H9 (cell line): ENCODE measurements around the gene BORCS6. TPM values are rescaled to one million over a fixed set of nuclear protein-coding genes. Genes with fewer than 3 reads are reported as not detected.
A peak's percentile ranks its signal among the peaks of the same experiment; 100 is the strongest.

Source experiments
- DNase-seq: peaks from one replicate; pipeline ENCODE4 v3.0.0-alpha.2; 2017
- H2AFZ ChIP-seq: one replicate; pipeline ENCODE4 v1.6.1; 2013; ENCODE audit warnings: mild to moderate bottlenecking, low read length, control low read depth, moderate library complexity
- H2AK5ac ChIP-seq: 2 replicates; pipeline ENCODE4 v1.6.1; 2013; ENCODE audit warnings: low read length, control low read depth, mixed read lengths; ENCODE audit not compliant: insufficient read length
- H2BK120ac ChIP-seq: one replicate; pipeline ENCODE4 v1.6.1; 2013; ENCODE audit warnings: low read depth, mild to moderate bottlenecking, low read length, control low read depth, inconsistent platforms; ENCODE audit not compliant: poor library complexity, severe bottlenecking
- H2BK12ac ChIP-seq: 2 replicates; pipeline ENCODE4 v1.6.1; 2013; ENCODE audit warnings: low read length, control low read depth, mixed read lengths, low read depth; ENCODE audit not compliant: insufficient read length
- H2BK15ac ChIP-seq: 2 replicates; pipeline ENCODE4 v1.6.1; 2013; ENCODE audit warnings: low read depth, low read length, control low read depth
- H2BK20ac ChIP-seq: one replicate; pipeline ENCODE4 v1.6.1; 2013; ENCODE audit warnings: low read depth, mild to moderate bottlenecking, low read length, control low read depth, inconsistent platforms; ENCODE audit not compliant: poor library complexity, severe bottlenecking
- H2BK5ac ChIP-seq: 2 replicates; pipeline ENCODE4 v1.6.1; 2013; ENCODE audit warnings: low read length, control low read depth, mixed read lengths; ENCODE audit not compliant: insufficient read length
- H3K14ac ChIP-seq: 2 replicates; pipeline ENCODE4 v1.6.1; 2013; ENCODE audit warnings: low read length, control low read depth; ENCODE audit not compliant: insufficient read depth
- H3K18ac ChIP-seq: 2 replicates; pipeline ENCODE4 v1.6.1; 2013; ENCODE audit warnings: low read depth, mild to moderate bottlenecking, mixed read lengths, low read length, control low read depth; ENCODE audit not compliant: insufficient read length
- H3K23ac ChIP-seq: 2 replicates; pipeline ENCODE4 v1.6.1; 2013; ENCODE audit warnings: low read length, control low read depth, mixed read lengths, low read depth; ENCODE audit not compliant: insufficient read length
- H3K23me2 ChIP-seq: 2 replicates; pipeline ENCODE4 v1.6.1; 2013; ENCODE audit warnings: low read depth, mild to moderate bottlenecking, mixed read lengths, low read length, control low read depth; ENCODE audit not compliant: insufficient read length, poor library complexity, severe bottlenecking
- H3K27ac ChIP-seq: 2 replicates; pipeline ENCODE4 v1.5.1; 2013; ENCODE audit warnings: low read length, control low read depth, mixed read lengths, low read depth; ENCODE audit not compliant: insufficient read length
- H3K27me3 ChIP-seq: 2 replicates; pipeline ENCODE4 v1.6.1; 2013; ENCODE audit warnings: low read length, control low read depth, inconsistent platforms; ENCODE audit not compliant: insufficient read depth
- H3K4ac ChIP-seq: 2 replicates; pipeline ENCODE4 v1.6.1; 2013; ENCODE audit warnings: low read depth, mild to moderate bottlenecking, control low read depth, inconsistent platforms, low read length, moderate library complexity
- H3K4me1 ChIP-seq: 2 replicates; pipeline ENCODE4 v1.6.1; 2013; ENCODE audit warnings: low read length, control low read depth, inconsistent platforms; ENCODE audit not compliant: insufficient read depth
- H3K4me2 ChIP-seq: 2 replicates; pipeline ENCODE4 v1.6.1; 2013; ENCODE audit warnings: low read length, control low read depth, mixed read lengths; ENCODE audit not compliant: insufficient read length, insufficient read depth
- H3K56ac ChIP-seq: 2 replicates; pipeline ENCODE4 v1.6.1; 2013; ENCODE audit warnings: low read depth, mild to moderate bottlenecking, mixed read lengths, low read length, control low read depth; ENCODE audit not compliant: insufficient read length
- H3K79me1 ChIP-seq: 2 replicates; pipeline ENCODE4 v1.6.1; 2013; ENCODE audit warnings: low read depth, mild to moderate bottlenecking, moderate library complexity, low read length, control low read depth, inconsistent platforms; ENCODE audit not compliant: insufficient read depth, poor library complexity, severe bottlenecking
- H3K79me2 ChIP-seq: 2 replicates; pipeline ENCODE4 v1.6.1; 2013; ENCODE audit warnings: low read length, control low read depth, inconsistent platforms; ENCODE audit not compliant: insufficient read depth
- H3K9ac ChIP-seq: 2 replicates; pipeline ENCODE4 v1.6.1; 2013; ENCODE audit warnings: low read length, control low read depth, mixed read lengths; ENCODE audit not compliant: insufficient read length; ENCODE audit errors: extremely low read depth
- H3K9me3 ChIP-seq: one replicate; pipeline ENCODE4 v1.6.1; 2013; ENCODE audit warnings: low read depth, low read length, inconsistent platforms; ENCODE audit not compliant: control insufficient read depth
- H3T11ph ChIP-seq: one replicate; pipeline ENCODE4 v1.6.1; 2013; ENCODE audit warnings: mild to moderate bottlenecking, low read length, control low read depth, inconsistent platforms
- H4K20me1 ChIP-seq: one replicate; pipeline ENCODE4 v1.6.1; 2013; ENCODE audit not compliant: control insufficient read depth, insufficient read length, insufficient read depth
- H4K5ac ChIP-seq: 2 replicates; pipeline ENCODE4 v1.6.1; 2013; ENCODE audit warnings: low read depth, mild to moderate bottlenecking, mixed read lengths, low read length, control low read depth; ENCODE audit not compliant: insufficient read length
- H4K8ac ChIP-seq: replicated peaks from 2 replicates; pipeline ENCODE4 v1.6.1; 2013; ENCODE audit warnings: low read length, control low read depth, mixed read lengths, low read depth; ENCODE audit not compliant: insufficient read length
- H4K91ac ChIP-seq: 2 replicates; pipeline ENCODE4 v1.6.1; 2013; ENCODE audit warnings: low read depth, mild to moderate bottlenecking, moderate library complexity, mixed read lengths, low read length, control low read depth; ENCODE audit not compliant: insufficient read length
- H3K27ac Mint-ChIP-seq, 3 experiments: 2 replicates in 2 of 3; 3 replicates in 1 of 3; pipeline ENCODE4 v1.8.0; 2020 to 2021; ENCODE audit warnings: mixed read lengths in 3 of 3, mild to moderate bottlenecking in 1 of 3, moderate library complexity in 1 of 3
- H3K27me3 Mint-ChIP-seq: 2 replicates; pipeline ENCODE4 v1.8.0; 2021; ENCODE audit warnings: low read depth, mild to moderate bottlenecking, moderate library complexity, mixed read lengths
- H3K36me3 Mint-ChIP-seq, 3 experiments: 2 replicates in 2 of 3; 3 replicates in 1 of 3; pipeline ENCODE4 v1.8.0; 2020 to 2021; ENCODE audit warnings: low read depth in 3 of 3, mixed read lengths in 3 of 3; ENCODE audit not compliant: insufficient read depth in 1 of 3
- H3K4me1 Mint-ChIP-seq, 2 experiments: 2 replicates each; pipeline ENCODE4 v1.8.0; 2020; ENCODE audit warnings: mixed read lengths in 2 of 2
- H3K4me3 Mint-ChIP-seq, 2 experiments: 2 replicates in 1 of 2; 3 replicates in 1 of 2; pipeline ENCODE4 v1.8.0; 2020 to 2021; ENCODE audit warnings: mild to moderate bottlenecking in 2 of 2, mixed read lengths in 2 of 2, moderate library complexity in 1 of 2
- H3K9me3 Mint-ChIP-seq, 2 experiments: 2 replicates in 1 of 2; 3 replicates in 1 of 2; pipeline ENCODE4 v1.8.0; 2020; ENCODE audit warnings: mild to moderate bottlenecking in 2 of 2, mixed read lengths in 2 of 2, moderate library complexity in 1 of 2
- WGBS: extraction: QIAGEN DNeasy Blood & Tissue Kit; methylation state at CpG from one replicate; pipeline ENCODE4 v1.1.7; 2013; ENCODE audit warnings: missing lambda C conversion rate, low lambda C conversion rate, mixed read lengths; ENCODE audit not compliant: insufficient read length; ENCODE audit errors: extremely low coverage; 5-methylcytosine and 5-hydroxymethylcytosine counted together
- total RNA-seq: library from RNA; stranded (reverse); gene quantifications from 2 replicates; pipeline ENCODE4 v1.2.1, GENCODE V29; 2021
- TF ChIP-seq, protein P1 (sequence below): fragments of 200-600 bp; sonication (generic); conservative IDR thresholded peaks from 3 replicates; pipeline ENCODE4 v1.8.0; 2021; ENCODE audit warnings: antibody characterized with exemption, mild to moderate bottlenecking

Gene BORCS6
- total RNA-seq, 1 experiment from 2014 or later = 3.1 TPM

DNA sequence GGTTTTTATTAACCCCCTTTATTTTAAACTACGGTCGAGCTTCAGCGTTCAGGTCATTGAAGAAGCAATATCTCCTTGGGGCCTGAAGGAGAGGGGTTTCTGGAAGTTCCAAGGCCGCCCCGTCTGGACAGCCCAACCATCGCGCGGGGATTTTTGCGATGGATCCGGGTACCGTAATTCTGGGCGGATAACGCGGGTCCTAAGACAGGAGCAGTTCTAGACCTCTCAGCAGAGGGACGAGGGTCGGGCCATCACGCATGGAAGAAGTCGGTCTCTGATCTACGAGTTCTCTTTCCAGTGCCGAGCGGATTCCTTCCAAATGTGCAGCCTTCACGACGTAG, 3.6 kb downstream of the BORCS6 start:
- Mint-ChIP-seq H3K4me1 (peaks cover 12 to 15% of the 10 kb centered on the region in 2 experiments), H3K36me3 (no peaks in the 10 kb centered on the region; a peak in 1 of 7 replicates), H3K9me3 (no peaks in the 10 kb centered on the region), H3K27ac (no peak overlapping the region), H3K27me3 (peaks cover 9% of the 10 kb centered on the region), H3K4me3 (no peak overlapping the region)
- H3K9ac ChIP-seq = peak overlapping the region; percentile 40
- no peaks in the 10 kb centered on the region for H3K9me3 ChIP-seq
- H2AFZ ChIP-seq = no peak overlapping the region
- no peak overlapping the region for H3T11ph ChIP-seq
- H4K20me1 ChIP-seq = peaks cover 3% of the 10 kb centered on the region
- H3K14ac ChIP-seq = no peak overlapping the region
- H3K79me1 ChIP-seq = no peaks in the 10 kb centered on the region
- no peak overlapping the region for H4K8ac ChIP-seq
- no peak overlapping the region for H3K27ac ChIP-seq
- H2BK120ac ChIP-seq = no peak overlapping the region
- peaks cover 19% of the 10 kb centered on the region for H3K23me2 ChIP-seq
- no peak overlapping the region for H4K91ac ChIP-seq
- no peaks in the 10 kb centered on the region for H3K79me2 ChIP-seq
- H3K4ac ChIP-seq = no peak overlapping the region
- no peak for DNase-seq
- H2AK5ac ChIP-seq = no peak overlapping the region
- no peak overlapping the region for H2BK15ac ChIP-seq
- no peak overlapping the region for H3K18ac ChIP-seq
- WGBS = no CpG with 5 or more reads among the region's 23 CpGs
- TF ChIP-seq, protein P1, sequence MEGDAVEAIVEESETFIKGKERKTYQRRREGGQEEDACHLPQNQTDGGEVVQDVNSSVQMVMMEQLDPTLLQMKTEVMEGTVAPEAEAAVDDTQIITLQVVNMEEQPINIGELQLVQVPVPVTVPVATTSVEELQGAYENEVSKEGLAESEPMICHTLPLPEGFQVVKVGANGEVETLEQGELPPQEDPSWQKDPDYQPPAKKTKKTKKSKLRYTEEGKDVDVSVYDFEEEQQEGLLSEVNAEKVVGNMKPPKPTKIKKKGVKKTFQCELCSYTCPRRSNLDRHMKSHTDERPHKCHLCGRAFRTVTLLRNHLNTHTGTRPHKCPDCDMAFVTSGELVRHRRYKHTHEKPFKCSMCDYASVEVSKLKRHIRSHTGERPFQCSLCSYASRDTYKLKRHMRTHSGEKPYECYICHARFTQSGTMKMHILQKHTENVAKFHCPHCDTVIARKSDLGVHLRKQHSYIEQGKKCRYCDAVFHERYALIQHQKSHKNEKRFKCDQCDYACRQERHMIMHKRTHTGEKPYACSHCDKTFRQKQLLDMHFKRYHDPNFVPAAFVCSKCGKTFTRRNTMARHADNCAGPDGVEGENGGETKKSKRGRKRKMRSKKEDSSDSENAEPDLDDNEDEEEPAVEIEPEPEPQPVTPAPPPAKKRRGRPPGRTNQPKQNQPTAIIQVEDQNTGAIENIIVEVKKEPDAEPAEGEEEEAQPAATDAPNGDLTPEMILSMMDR = no peak
- no peak overlapping the region for H3K23ac ChIP-seq
- peaks cover 2% of the 10 kb centered on the region; the same call in 1 of the 2 replicates for H3K27me3 ChIP-seq
- H2BK20ac ChIP-seq = no peak overlapping the region
- peak overlapping the region; percentile 99 for H3K4me2 ChIP-seq
- H4K5ac ChIP-seq = no peak overlapping the region
- H3K56ac ChIP-seq = no peak overlapping the region
- no peak overlapping the region for H2BK5ac ChIP-seq
- peaks cover 9% of the 10 kb centered on the region; the same call in 1 of the 2 replicates for H3K4me1 ChIP-seq
- H2BK12ac ChIP-seq = no peak overlapping the region
